HG02970 (cell line): ENCODE results near the gene ZNF554.

Source experiments
- ATAC-seq: cut with Tn5 transposase; IDR thresholded peaks from one replicate; pipeline ENCODE4 v1.9.1; 2021; ENCODE audit warnings: mild to moderate bottlenecking, moderate library complexity, moderate number of reproducible peaks; ENCODE audit not compliant: unreplicated experiment, low FRiP score

ZNF554 gene

GRCh38 chr19:2823646-2824045 lies 4.0 kb downstream of the ZNF554 start:
- ATAC-seq = no peak

- no peak for ATAC-seq
Observed at GRCh38 chr19:2824129-2824528, 4.5 kb downstream of the ZNF554 start.

- ATAC-seq = no peak
Observed at GRCh38 chr19:2827022-2827421, 7.4 kb downstream of the ZNF554 start.

- no peak for ATAC-seq
Observed at GRCh38 chr19:2827840-2828489, 8.3 kb downstream of the ZNF554 start.

GRCh38 chr19:2834294-2834871 lies 14.7 kb downstream of the ZNF554 start:
- no peak for ATAC-seq

- ATAC-seq = no peak
Observed at GRCh38 chr19:2837430-2837829, 17.8 kb downstream of the ZNF554 start.

- ATAC-seq = peak; percentile 90
Observed at GRCh38 chr19:2840794-2841791, 21.4 kb downstream of the ZNF554 start, which contains the start of gene ZNF555. ZNF555 (plus strand) TSS chr19:2841475; CDS start chr19:2841573, 98 bp downstream.

- ATAC-seq = no peak
Observed at GRCh38 chr19:2841855-2842574, 22.3 kb downstream of the ZNF554 start.

GRCh38 chr19:2845107-2845506 lies 25.4 kb downstream of the ZNF554 start:
- ATAC-seq = no peak

- no peak for ATAC-seq
Observed at GRCh38 chr19:2846180-2846894, 26.7 kb downstream of the ZNF554 start.

- ATAC-seq = no peak
Observed at GRCh38 chr19:2847507-2847906, 27.8 kb downstream of the ZNF554 start.

GRCh38 chr19:2848616-2849015 lies 28.9 kb downstream of the ZNF554 start:
- ATAC-seq = no peak

GRCh38 chr19:2850256-2850925 lies 30.7 kb downstream of the ZNF554 start:
- ATAC-seq = no peak

GRCh38 chr19:2852598-2852997 lies 32.9 kb downstream of the ZNF554 start:
- ATAC-seq = no peak

- no peak for ATAC-seq
Observed at GRCh38 chr19:2853015-2853606, 33.4 kb downstream of the ZNF554 start.

- ATAC-seq = no peak
Observed at GRCh38 chr19:2854849-2855248, 35.2 kb downstream of the ZNF554 start.

- ATAC-seq = no peak
Observed at GRCh38 chr19:2856457-2857050, 36.9 kb downstream of the ZNF554 start.

- no peak for ATAC-seq
Observed at GRCh38 chr19:2858864-2859263, 39.2 kb downstream of the ZNF554 start.

- no peak for ATAC-seq
Observed at GRCh38 chr19:2863816-2864215, 44.1 kb downstream of the ZNF554 start.
